Central memory CD4-positive, alpha-beta T cell (primary cell): Measurements from ENCODE around the gene UFD1.

Source experiments
- DNase-seq: peaks from one replicate; pipeline ENCODE4 v3.0.0; 2022

The UFD1 gene

DNA sequence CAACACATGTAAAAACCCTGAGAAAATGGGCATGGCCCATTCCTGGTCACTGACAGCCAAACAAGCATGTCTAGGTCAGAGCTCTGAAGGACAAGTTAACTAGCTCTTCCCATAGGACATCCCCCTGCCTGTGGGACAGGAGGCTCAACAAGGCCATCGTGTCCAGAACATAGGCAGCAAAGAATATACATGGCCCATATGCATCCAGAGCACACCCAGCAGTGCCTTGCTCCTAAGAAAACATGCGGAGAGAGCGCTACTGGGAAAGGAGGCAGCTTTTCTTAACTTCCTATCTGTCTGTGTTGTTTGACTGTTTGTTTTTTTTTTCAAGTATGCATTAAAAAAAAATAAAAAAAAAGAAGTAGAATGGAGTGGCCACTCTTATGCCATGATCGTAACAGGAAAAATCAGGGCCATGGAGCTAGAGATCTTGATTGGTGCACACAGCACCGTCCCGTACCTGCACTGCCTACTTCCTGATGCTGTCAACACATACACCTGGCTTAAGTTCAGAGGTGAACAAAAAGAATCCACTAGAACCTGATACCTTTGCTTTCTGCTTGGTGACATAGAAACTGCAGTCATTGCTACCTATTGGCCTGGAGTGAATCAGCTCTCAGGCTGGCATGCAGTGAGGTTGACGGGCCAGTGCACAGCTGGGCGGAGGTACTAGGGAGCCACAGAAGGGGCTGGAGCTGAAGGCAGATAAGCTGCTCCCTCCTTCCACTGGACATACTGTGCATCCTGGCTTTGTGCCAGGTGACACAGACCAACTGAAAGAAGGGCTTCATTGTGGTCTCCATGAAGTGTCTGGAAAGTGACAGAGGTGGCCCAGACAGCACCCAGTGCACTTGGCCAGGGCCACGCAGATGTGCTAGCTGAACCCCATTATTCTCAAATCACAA lies 11.9 kb downstream of the UFD1 start:
- DNase-seq: no peak

DNA sequence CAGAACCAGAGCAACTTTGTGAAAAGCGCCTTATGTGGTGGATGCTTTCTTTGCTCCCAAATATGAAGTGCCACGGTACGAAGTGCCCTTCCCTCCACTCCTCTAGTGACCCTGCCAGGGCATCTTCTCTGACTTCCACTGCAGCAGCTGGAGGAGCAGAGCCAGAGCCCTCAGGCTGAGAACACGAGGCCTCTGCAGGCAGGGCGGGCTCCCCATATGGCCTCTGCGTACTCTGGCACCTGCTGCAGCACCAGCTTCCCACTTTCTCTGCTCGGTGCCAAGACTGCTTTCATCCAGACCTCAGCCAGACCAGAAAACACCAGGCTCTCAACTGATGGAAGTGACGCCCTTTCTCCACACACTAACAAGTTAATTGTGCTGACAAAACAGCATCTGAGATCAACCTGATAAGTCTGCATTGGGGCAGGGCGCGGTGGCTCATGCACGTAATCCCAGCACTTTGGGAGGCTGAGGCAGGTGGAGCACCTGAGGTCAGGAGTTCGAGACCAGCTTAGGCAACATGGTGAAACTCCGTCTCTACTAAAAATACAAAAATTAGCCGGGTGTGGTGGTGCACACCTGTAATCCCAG lies 12.8 kb downstream of the UFD1 start:
- DNase-seq: no peak

DNA sequence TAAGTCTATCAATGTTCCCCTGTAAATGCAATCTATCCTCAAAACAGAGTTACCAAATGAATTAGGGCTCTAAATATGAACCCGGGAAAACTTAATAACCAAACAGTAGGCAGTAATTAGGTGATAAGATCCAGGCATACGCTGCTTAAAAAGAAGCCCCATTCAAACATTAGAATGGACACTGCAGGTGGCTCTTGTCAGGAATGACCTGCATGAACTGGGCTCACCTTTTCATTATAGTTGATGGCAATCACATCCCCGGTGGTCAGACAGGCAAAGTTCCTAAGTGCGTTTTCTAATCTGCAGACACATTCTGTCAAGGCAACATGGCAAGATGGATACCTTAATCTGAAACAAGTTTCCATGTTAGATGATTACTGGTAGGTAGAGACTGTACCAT lies 14.0 kb downstream of the UFD1 start:
- DNase-seq: no peak

GRCh38 chr22:19464546-19464945 lies 14.4 kb downstream of the UFD1 start:
- DNase-seq: no peak

- no peak for DNase-seq
These were observed 15.2 kb downstream of the UFD1 start for GRCh38 chr22:19463491-19464469.

DNA sequence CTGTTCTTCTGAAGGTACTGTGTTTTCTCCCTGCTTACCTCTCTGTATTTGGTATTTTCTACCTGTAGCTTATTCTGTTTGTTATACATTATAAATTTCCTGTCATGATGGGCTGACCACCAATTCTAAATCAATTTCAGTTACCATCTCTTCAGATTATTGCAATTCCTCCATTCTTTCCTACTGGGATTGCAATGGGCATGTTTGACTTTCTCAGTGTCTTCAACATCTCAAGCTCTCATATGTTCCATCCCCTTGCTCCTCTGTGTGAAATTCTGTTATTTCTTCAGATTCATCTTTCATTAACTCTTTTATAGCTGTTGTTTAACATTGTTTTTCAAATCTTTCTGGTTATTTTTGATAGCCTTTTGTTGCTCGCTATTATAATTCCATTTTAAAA lies 16.0 kb downstream of the UFD1 start:
- no peak for DNase-seq

DNA sequence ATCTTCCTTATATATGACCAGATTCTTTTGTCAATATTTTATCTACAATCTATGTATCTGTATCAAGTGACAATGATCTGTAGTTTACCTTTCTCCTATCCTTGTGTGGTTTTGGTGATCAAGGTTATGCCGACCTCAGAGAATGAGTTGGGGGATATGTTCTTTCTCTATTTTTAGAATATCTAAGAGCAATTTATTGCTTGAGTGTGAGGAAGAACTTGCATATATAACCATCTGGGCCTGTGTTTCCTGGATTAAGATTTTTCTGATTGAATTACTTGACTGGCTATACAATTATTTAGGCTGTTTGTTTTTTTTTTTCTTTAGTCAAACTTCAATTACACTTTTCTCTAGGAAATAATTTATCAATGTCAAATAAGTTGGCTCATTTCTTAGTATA lies 17.5 kb downstream of the UFD1 start:
- no peak for DNase-seq

DNA sequence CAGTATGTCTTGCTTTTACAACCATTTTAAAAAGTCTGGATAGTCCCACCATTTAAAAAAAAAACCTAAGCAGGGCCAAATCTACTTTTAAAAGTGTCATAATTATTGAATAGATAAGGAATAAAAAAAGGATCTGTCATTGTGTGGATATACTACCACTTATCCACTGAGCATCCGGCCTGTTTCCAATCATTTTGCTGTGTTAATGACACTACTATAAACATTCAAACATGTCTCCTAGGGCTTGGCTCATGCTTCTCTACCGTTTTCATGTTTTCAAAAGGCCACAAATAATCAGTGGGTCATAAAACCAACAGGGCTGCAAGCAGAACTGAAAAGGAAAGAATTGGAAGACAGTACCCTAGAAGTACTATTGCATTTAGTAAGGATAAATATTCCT lies 19.0 kb downstream of the UFD1 start:
- no peak for DNase-seq

GRCh38 chr22:19457828-19458428 lies 21.1 kb downstream of the UFD1 start:
- DNase-seq: no peak

GRCh38 chr22:19456541-19456940 lies 22.5 kb downstream of the UFD1 start:
- DNase-seq: no peak

- no peak for DNase-seq
These were observed 23.2 kb downstream of the UFD1 start for GRCh38 chr22:19455585-19456370.

DNA sequence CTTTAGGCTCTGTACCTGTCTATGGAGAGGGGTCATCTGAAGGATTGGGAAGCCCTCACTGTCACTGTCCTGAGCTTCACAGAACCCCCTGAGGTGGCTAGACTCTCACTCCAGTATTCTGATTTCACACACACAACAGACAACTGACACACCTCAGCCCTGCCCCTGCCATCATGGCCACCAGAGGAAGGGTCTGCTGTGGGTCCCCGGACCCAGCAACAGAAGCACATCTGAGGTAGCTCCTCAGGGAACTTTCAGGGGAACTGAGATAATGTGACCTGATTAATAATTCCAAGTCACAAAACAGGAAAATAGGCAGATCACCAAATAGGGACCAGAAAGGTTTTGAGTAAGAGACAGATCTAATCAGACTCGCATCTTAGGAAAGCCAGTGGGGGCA lies 24.0 kb downstream of the UFD1 start:
- no peak for DNase-seq

GRCh38 chr22:19454156-19454555 lies 24.8 kb downstream of the UFD1 start:
- no peak for DNase-seq

DNA sequence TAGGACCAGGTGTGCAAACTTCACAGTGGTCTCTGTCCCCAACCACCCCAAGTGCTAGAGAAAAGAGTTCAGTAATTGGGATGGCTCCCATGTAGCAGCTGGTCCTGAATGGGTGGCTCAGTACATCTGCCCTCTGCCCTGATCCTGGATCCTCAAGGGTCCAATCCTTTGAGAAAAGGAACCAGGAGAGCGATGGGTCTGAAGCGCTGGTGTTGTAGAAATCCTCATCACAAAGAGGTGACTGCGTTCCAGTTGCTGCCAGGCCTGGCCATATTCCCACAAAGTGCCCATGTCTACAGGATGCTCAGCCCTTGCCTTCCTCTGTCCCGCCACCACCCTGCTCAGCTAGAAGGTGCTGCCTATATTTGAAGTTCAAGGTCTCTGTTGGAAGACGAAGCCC lies 25.3 kb downstream of the UFD1 start:
- no peak for DNase-seq

DNA sequence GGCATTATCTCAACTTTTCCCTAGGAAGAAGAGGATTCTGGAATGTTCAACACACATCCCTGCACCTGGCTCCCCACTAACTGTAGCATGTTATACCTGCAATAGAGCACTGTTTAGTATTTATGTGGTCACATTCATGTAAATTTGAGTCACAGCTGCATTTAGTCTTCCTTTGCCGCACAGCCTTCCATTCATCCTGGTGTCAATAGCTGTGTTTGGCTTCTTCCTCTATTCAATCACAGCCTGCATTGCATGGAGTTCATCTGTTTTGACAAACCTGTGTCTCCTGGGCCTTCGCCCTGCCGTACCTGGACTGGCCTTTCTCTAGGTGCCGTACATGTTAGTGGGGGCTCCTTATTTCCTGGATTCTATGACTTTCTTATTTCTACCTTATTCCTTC lies 27.4 kb downstream of the UFD1 start:
- DNase-seq: no peak

DNA sequence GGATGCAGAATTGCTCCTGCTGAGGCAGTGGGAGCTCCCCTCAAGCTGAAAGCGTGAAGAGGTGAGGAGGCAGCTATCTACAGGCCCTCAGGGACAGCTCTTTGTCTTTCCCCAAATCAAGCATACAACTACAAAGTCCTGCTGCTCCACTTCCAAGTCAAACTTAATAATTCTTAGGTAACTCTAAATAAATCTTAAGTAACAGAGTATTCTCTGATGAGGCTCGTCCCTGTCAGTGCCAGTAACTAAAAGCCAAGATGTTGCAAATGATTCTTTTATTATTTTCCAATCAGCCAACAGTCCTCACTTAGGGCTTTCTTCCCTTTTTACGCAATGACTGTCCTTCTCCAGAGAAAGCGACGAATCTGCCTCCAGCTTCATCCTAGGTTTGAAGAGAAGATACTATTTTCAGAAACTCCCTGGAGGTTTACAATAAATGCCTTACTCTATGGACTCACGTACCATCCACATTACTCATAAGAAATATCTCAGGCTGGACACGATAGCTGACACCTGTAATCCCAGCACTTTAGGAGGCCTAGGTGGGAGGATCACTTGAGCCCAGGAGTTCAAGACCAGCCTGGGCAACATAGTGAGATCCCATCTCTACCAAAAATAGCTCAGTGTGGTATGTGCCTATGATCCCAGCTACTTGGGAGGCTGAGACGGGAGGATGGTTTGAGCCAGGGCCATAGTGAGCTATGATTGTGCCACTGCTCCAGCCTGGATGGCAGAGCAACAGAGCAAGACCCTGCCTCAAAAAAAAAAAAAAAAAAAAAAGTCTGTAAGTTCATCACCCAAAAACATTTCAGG lies 28.4 kb downstream of the UFD1 start:
- DNase-seq: no peak

- no peak for DNase-seq
These were observed 29.6 kb downstream of the UFD1 start for GRCh38 chr22:19449422-19449767.

DNA sequence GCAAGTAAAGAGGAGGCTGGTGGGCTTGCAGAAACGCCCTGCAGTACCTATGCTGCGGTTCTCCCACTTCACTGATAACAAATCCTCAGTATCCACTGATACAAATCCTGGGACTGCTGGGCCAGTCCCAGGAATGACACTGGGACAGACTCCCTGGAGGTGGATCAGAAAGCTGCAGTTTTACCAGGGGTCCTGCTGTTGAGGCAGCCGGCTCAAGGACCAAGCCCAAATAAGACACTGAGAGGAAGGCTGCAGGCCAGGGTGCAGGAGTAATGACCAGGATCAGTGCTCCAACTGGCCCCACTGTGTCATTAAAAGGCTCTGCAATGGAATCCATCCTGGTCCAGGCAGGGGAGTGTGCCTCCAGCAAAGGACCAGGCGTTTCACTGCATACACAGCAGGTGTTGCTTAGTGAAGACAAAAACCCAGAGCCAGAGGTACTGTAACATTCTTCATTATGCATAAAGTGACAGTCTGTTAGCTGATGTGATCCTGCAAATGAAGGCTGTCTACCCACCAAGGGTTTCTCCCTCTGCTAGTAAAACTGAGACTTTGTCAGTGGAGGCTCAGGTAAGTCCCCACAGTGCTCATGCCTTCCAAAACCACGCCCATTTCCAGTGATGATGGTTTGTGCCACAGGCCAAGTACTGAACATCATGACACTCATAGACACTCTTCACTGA lies 30.1 kb downstream of the UFD1 start:
- DNase-seq: no peak

DNA sequence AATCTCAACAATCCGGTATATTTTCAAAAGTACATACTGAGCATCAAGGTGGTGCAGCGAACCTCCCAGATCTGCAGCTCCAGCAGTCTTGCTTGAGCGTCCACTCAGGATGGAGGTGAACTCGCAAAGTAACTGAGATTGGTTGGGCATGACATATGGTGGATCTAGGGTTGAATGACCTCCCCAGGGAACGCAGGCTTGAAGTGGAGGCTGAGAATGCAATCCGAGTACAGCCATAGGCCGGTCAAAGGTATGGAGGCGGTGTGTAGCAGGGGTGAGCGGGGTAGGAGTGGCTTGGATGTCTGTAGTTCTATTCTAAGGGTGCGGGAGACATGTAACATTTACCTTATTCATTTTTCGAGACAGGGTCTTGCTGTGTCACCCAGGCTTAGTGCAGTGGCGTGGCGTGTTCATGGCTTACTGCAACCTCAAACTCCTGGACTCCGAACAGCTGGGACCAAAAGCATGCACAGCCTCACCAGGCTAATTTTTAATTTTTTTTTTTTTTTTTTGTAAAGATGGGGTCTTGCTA lies 30.9 kb downstream of the UFD1 start:
- DNase-seq: no peak

DNA sequence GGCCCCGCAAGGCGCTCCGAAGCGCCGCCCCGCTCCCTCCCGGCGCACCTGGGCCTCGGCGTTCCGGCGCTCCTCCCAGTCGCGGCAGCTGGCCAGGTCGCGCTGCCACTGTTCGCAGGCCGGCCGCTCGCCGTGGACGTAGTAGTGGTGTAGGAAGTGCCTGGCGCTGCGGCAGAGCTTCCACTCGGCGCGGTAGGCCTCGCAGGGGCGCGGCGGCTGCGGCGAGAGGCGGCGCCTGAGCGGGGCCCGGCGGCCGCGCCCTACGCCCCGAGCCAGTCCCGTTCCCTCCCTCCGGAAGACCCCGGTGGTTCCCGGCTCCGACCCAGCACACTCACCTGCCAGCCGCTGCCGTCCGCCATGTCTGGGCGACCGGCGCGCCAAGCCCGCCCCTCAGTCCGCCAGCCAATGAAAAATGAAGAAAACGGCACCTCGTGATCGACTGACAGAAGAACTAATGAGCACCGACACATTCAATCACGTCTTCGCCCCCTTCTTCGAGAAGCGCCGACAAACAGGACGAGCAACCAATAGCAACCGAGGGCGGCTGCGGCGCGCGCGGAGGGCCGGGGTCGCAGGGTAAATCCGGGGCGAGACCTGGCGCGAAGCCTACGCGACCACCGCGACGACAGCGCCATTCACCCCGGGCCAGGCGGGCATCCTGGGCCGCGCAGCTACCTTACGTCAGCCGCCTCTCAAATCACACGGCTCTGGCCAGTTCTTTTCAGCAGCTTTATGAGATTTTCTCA lies 31.5 kb downstream of the UFD1 start, which contains the start of gene C22orf39:
C22orf39 (minus strand) TSS at position 382 of the 746 bp plus-strand sequence; CDS start at position 359, 23 bp downstream.
- peak; percentile 92 for DNase-seq
